Tibial artery (tissue), 4 donors: ENCODE results near the gene OTOG.

Experiments
- DNase-seq, 2 donors: peaks; one replicate each; pipeline ENCODE4 v3.0.0-alpha.2; 2019
- H3K27ac ChIP-seq, 2 donors: fragments of 200-600 bp; sonication (generic) in 1 of 2; 1 replicate in 1 of 2; 2 replicates in 1 of 2; pipeline ENCODE4 v1.5.1; 2018 to 2019; ENCODE audit warnings: mild to moderate bottlenecking in 1 of 2
- H3K27me3 ChIP-seq, 2 donors: fragments of 200-600 bp; sonication (generic) in 1 of 2; one replicate each; pipeline versions ENCODE4 v1.5.1 to v1.6.0; 2016 to 2019
- H3K36me3 ChIP-seq, 3 donors: fragments of 200-600 bp; sonication (generic) in 2 of 3; one replicate each; pipeline ENCODE4 v1.5.1; 2016 to 2019; ENCODE audit warnings: mild to moderate bottlenecking in 2 of 3
- H3K4me1 ChIP-seq, 4 donors: fragments of 200-600 bp; sonication (generic) in 2 of 4; 1 replicate in 3 of 4; 2 replicates in 1 of 4; pipeline ENCODE4 v1.5.1; 2016 to 2019
- H3K4me3 ChIP-seq, 2 donors: fragments of 200-600 bp; sonication (generic) in 1 of 2; 1 replicate in 1 of 2; 2 replicates in 1 of 2; pipeline ENCODE4 v1.5.1; 2018 to 2019; ENCODE audit warnings: mild to moderate bottlenecking in 2 of 2
- H3K9me3 ChIP-seq, 3 donors: fragments of 200-600 bp; sonication (generic) in 1 of 3; one replicate each; pipeline ENCODE4 v1.5.1; 2016 to 2019
- intact Hi-C: fragments of 100-400 bp; cut with DNase I; formaldehyde crosslinking; loops from one replicate; pipeline ENCODE4 v1.15.0; 2023; ENCODE audit warnings: low total_unique reads
- TF ChIP-seq, protein P1 (sequence below), 2 experiments: fragments of 200-600 bp in 1 of 2; fragments of 450-650 bp in 1 of 2; IDR thresholded peaks; one replicate each; pipeline ENCODE4 v1.5.1; 2017 to 2019; ENCODE audit warnings: antibody characterized with exemption in 2 of 2, mild to moderate bottlenecking in 1 of 2, moderate library complexity in 1 of 2

Gene OTOG

DNA sequence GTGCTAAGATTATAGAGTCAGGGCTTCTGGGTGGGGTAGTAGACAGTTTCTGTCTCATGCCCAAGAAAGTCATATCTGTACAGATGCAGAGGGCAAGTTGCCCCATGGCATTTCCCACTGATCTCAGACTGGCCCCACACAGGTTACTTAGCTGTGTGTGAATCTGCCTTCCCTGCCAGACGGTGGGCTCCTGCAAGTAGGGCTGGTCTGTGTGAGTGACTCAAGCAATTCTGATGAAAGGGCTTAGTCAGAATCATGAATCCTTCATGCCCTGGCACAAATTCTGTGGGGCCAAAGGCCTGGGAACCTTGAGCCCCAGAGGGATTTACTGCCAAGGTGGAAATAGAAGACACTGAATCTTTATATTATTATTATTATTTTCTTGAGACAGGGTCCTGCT is 33.2 kb upstream of the OTOG start:
- H3K9me3 ChIP-seq, result no peaks in the 10 kb centered on the region
- no peaks in the 10 kb centered on the region for H3K36me3 ChIP-seq
- intact Hi-C loops, result no loop called here
- H3K27ac ChIP-seq, result no peak overlapping the region
- H3K4me1 ChIP-seq, result peaks cover 0 to 13% (median 7%) of the 10 kb centered on the region in 4 donors
- no peak for DNase-seq
- H3K27me3 ChIP-seq, result no peaks in the 10 kb centered on the region
- H3K4me3 ChIP-seq, result no peak overlapping the region
- TF ChIP-seq, protein P1, sequence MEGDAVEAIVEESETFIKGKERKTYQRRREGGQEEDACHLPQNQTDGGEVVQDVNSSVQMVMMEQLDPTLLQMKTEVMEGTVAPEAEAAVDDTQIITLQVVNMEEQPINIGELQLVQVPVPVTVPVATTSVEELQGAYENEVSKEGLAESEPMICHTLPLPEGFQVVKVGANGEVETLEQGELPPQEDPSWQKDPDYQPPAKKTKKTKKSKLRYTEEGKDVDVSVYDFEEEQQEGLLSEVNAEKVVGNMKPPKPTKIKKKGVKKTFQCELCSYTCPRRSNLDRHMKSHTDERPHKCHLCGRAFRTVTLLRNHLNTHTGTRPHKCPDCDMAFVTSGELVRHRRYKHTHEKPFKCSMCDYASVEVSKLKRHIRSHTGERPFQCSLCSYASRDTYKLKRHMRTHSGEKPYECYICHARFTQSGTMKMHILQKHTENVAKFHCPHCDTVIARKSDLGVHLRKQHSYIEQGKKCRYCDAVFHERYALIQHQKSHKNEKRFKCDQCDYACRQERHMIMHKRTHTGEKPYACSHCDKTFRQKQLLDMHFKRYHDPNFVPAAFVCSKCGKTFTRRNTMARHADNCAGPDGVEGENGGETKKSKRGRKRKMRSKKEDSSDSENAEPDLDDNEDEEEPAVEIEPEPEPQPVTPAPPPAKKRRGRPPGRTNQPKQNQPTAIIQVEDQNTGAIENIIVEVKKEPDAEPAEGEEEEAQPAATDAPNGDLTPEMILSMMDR (IDR thresholded peaks at IDR 0.05), result no peak

DNA sequence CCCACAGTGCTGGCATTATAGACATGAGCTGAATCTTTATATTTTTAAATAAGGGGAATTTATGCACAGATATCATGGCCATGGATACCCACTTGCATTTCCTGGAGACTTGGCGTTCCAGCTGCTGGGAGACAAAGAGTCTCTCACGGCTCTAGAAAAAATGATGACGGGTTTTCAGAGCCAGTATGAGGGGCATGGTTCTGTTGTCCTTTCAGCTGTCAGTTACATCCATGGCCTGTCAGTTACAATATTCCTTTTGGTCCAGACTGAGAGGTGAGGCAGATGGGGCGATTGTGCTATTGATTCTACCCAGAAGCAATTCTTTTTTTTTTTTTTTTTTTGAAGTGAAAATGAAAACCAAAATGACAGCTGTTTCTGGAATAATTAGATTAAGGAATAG is 32.6 kb upstream of the OTOG start:
- Histone ChIP-seq H3K36me3 (no peaks in the 10 kb centered on the region), H3K4me1 (peaks cover 0 to 6% (median 1%) of the 10 kb centered on the region in 4 donors), H3K27me3 (no peaks in the 10 kb centered on the region), H3K27ac (no peak overlapping the region), H3K9me3 (no peaks in the 10 kb centered on the region), H3K4me3 (no peak overlapping the region)
- TF ChIP-seq, protein P1 (IDR thresholded peaks at IDR 0.05), result no peak
- DNase-seq, result no peak
- intact Hi-C loops, result no loop called here

DNA sequence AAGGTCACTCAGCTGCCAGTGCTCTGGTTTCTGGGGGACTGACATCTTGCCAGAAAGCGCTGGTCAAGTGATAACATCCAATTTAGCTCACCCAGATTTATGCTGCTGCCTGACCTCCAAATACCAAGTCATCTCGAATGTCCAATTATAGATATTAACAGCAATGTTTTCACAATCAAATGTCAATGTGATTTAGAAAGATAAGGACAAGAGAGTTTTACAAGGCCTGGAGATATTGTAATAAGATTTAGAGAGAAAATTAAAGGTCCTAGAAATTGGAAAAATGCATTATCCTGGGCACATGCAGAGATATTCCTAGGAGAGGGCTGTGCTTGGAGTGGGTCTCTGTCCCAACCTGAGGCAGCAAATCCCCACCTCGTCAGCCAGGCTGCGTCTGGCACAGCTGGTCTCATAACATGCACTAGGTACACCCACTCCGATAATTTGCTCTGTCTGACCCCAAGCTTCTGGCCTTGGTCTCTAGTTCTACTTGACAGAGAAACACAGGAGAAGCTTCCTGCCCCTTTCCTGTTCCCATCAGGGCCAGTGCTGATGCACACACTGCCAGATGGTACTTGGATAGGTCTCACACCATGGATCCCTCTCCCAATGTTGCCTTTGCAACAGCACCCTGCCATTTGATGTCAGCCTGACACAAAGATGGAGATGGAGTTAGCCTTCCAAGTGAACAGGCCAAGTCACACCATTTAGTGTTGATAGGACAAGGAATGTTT is 31.4 kb upstream of the OTOG start:
- TF ChIP-seq, protein P1 (IDR thresholded peaks at IDR 0.05), result no peak
- no peak overlapping the region for H3K27ac ChIP-seq

DNA sequence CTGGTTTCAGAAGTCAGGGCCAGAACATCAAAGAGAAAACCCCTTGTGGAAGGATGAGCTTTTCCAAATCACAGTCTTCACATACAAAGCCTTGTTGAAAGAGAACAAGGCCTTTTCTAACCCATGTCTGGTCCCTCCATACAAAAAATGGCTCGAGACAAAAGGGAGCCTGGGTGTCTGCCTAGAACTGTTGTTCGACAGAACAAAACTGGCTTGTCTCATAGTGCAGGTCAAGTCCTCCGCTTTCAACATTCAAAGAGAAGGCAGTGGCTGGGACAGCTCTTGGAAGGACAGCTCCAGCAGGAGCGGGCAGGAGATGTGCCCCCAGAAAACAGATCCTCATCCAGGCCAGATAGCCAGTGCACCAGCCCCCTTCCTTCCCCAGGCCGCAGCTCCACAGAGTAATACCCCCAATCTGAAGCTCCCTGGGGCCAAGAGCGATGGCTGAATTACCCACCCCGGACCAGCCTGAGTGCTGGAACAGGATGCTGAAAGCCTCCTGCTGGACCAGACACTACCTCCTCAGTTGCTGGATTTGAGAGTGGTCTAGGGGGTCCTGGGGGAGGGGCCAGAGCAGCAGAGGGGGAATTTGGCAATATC is 30.4 kb upstream of the OTOG start:
- no peaks in the 10 kb centered on the region for H3K36me3 ChIP-seq

More for the DNA sequence above, 31.4 kb upstream of the OTOG start:
- Histone ChIP-seq H3K4me1 (no peaks in the 10 kb centered on the region), H3K4me3 (no peak overlapping the region), H3K9me3 (no peaks in the 10 kb centered on the region), H3K27me3 (no peaks in the 10 kb centered on the region), H3K36me3 (no peaks in the 10 kb centered on the region)
- intact Hi-C loops, result no loop called here
- DNase-seq, result no peak

DNA sequence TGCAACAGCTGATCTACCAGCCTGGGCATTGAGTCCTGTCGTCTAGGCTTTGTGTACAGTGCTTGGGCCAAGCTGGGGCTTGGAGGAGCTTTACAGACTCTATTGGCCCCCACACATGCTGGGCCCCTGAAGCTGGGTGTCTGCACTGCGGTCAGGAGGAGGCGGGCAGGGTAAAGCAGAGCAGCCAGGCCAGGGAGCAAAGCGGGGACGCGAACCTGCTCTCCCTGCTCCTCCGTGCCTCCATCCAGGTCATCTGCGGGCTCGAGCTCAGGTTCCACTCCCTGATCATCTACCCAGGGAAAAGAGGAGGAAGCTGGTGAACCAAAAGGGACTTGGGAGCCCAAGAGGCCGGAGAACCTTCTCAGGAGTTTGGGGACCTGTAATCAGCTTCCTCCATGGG is 29.9 kb upstream of the OTOG start:
- TF ChIP-seq, protein P1 (IDR thresholded peaks at IDR 0.05), result no peak
- Histone ChIP-seq H3K36me3 (no peaks in the 10 kb centered on the region), H3K27me3 (no peaks in the 10 kb centered on the region), H3K4me3 (no peak overlapping the region), H3K27ac (no peak overlapping the region), H3K9me3 (no peaks in the 10 kb centered on the region), H3K4me1 (no peaks in the 10 kb centered on the region)
- DNase-seq, result no peak
- intact Hi-C loops, result no loop called here

More for the DNA sequence above, 30.4 kb upstream of the OTOG start:
- TF ChIP-seq, protein P1 (IDR thresholded peaks at IDR 0.05), result no peak
- Histone ChIP-seq H3K4me1 (no peaks in the 10 kb centered on the region), H3K9me3 (no peaks in the 10 kb centered on the region), H3K27me3 (no peaks in the 10 kb centered on the region), H3K27ac (no peak overlapping the region), H3K4me3 (no peak overlapping the region)
- intact Hi-C loops, result no loop called here
- no peak for DNase-seq
